ENCODE data around the gene TARS2. TPM values are rescaled to one million over a fixed set of nuclear protein-coding genes. Genes with fewer than 3 reads are reported as not detected.

The TARS2 gene
- total RNA-seq, 2 experiments from 2014 or later = 46.3 to 51.7 TPM

GRCh38 chr1:150511551-150511950, 24.3 kb downstream of the TARS2 start:
- Mint-ChIP-seq H3K4me1 (ENCODE audit: low read depth) (peaks cover 11% of the 10 kb centered on the region), H3K27ac (no peak overlapping the region), H3K9me3 (no peaks in the 10 kb centered on the region), H3K36me3 (peaks cover 9% of the 10 kb centered on the region), H3K27me3 (no peaks in the 10 kb centered on the region), H3K4me3 (no peak overlapping the region)
- intact Hi-C loops (cut with micrococcal nuclease) = loop anchor here (10.0 kb wide), 1 partner anchor 257 kb away; the partner anchor contains the start of gene CA14
- CTCF ChIA-PET = no interaction called here
- POLR2A ChIA-PET = no interaction called here
- DNase-seq = no peak

GRCh38 chr1:150511985-150512660, 24.9 kb downstream of the TARS2 start:
- H3K27ac Mint-ChIP-seq = no peak overlapping the region
- intact Hi-C loops (cut with micrococcal nuclease) = loop anchor here (10.0 kb wide), 1 partner anchor 257 kb away; the partner anchor contains the start of gene CA14
- POLR2A ChIA-PET = no interaction called here

GRCh38 chr1:150512846-150513245, 25.6 kb downstream of the TARS2 start:
- no peak for DNase-seq
- no peaks in the 10 kb centered on the region for H3K27me3 Mint-ChIP-seq
- intact Hi-C loops (cut with micrococcal nuclease) = loop anchor here (10.0 kb wide), 1 partner anchor 258 kb away; the partner anchor contains the start of gene CA14
- ChIA-PET CTCF (no interaction called here), POLR2A (no interaction called here)
- no peak overlapping the region for H3K27ac Mint-ChIP-seq
- H3K9me3 Mint-ChIP-seq = no peaks in the 10 kb centered on the region
- H3K36me3 Mint-ChIP-seq = no peaks in the 10 kb centered on the region
- H3K4me3 Mint-ChIP-seq = no peak overlapping the region
- peaks cover 12% of the 10 kb centered on the region for H3K4me1 Mint-ChIP-seq (ENCODE audit: low read depth)

More at GRCh38 chr1:150511985-150512660, 24.9 kb downstream of the TARS2 start:
- DNase-seq = no peak
- Mint-ChIP-seq H3K9me3 (no peaks in the 10 kb centered on the region), H3K36me3 (peaks cover 4% of the 10 kb centered on the region), H3K27me3 (no peaks in the 10 kb centered on the region), H3K4me1 (ENCODE audit: low read depth) (peaks cover 14% of the 10 kb centered on the region), H3K4me3 (no peak overlapping the region)
- CTCF ChIA-PET = interaction anchor here (0.6 kb wide), 1 partner anchor 12 kb away, joined by 3 read pairs; no protein-coding TSS in a partner anchor

- Mint-ChIP-seq H3K4me1 (ENCODE audit: low read depth) (peaks cover 11% of the 10 kb centered on the region), H3K27me3 (no peaks in the 10 kb centered on the region), H3K4me3 (no peak overlapping the region), H3K27ac (no peak overlapping the region), H3K36me3 (no peaks in the 10 kb centered on the region), H3K9me3 (no peaks in the 10 kb centered on the region)
- intact Hi-C loops (cut with micrococcal nuclease) = loop anchor here (10.0 kb wide), 1 partner anchor 259 kb away; the partner anchor contains the start of gene CA14
- CTCF ChIA-PET = interaction anchor here (3.9 kb wide), 1 partner anchor 19 kb away, joined by 32 read pairs; no protein-coding TSS in a partner anchor
- DNase-seq = no peak
- POLR2A ChIA-PET = no interaction called here
Observed at GRCh38 chr1:150513351-150513791, 26.2 kb downstream of the TARS2 start.

GRCh38 chr1:150514260-150514659, 27.0 kb downstream of the TARS2 start:
- Mint-ChIP-seq H3K4me1 (ENCODE audit: low read depth) (peaks cover 11% of the 10 kb centered on the region), H3K27me3 (no peaks in the 10 kb centered on the region), H3K36me3 (no peaks in the 10 kb centered on the region), H3K27ac (no peak overlapping the region), H3K9me3 (no peaks in the 10 kb centered on the region), H3K4me3 (peak overlapping the region; percentile 83)
- ChIA-PET CTCF (interaction anchor here (0.7 to 4.0 kb wide), 3 partner anchors 19 to 558 kb away, joined by 3 to 32 read pairs (median 21); no protein-coding TSS in a partner anchor), POLR2A (no interaction called here)
- intact Hi-C loops (cut with micrococcal nuclease) = loop anchor here (2.0 to 10.0 kb wide), 2 partner anchors 19 to 259 kb away; partner anchors contain the start of gene CA14
- DNase-seq = no peak

GRCh38 chr1:150514913-150515327, 27.7 kb downstream of the TARS2 start:
- intact Hi-C loops (cut with micrococcal nuclease) = loop anchor here (1.0 to 10.0 kb wide), 4 partner anchors 18 to 260 kb away; partner anchors contain the start of genes CA14 and TARS2
- Mint-ChIP-seq H3K36me3 (no peaks in the 10 kb centered on the region), H3K27me3 (no peaks in the 10 kb centered on the region), H3K4me1 (ENCODE audit: low read depth) (peaks cover 11% of the 10 kb centered on the region), H3K4me3 (peak overlapping the region; percentile 83), H3K9me3 (no peaks in the 10 kb centered on the region), H3K27ac (no peak overlapping the region)
- DNase-seq = no peak
- ChIA-PET CTCF (interaction anchor here (0.6 to 4.0 kb wide), 7 partner anchors 18 to 557 kb away, joined by 3 to 32 read pairs (median 3); no protein-coding TSS in a partner anchor), POLR2A (interaction anchor here (0.6 to 2.2 kb wide), 6 partner anchors 28 to 878 kb away, joined by 3 to 11 read pairs (median 4); partner anchors contain the start of genes RPRD2 and TARS2)

GRCh38 chr1:150515328-150516049, 28.3 kb downstream of the TARS2 start, which contains the start of gene FALEC:
TSS of gene FALEC (plus strand) at chr1:150515752.
- H3K27ac Mint-ChIP-seq = peak within 1 kb of the TSS; percentile 33
- H3K4me1 Mint-ChIP-seq (ENCODE audit: low read depth) = peaks cover 11% of the 10 kb centered on the region
- ChIA-PET POLR2A (interaction anchor here (0.6 to 2.2 kb wide), 10 partner anchors 14 to 878 kb away, joined by 3 to 11 read pairs (median 3); partner anchors contain the start of genes APH1A, RPRD2 and TARS2), CTCF (interaction anchor here (0.6 to 4.0 kb wide), 10 partner anchors 11 to 260 kb away, joined by 3 to 32 read pairs (median 6); no protein-coding TSS in a partner anchor)
- H3K27me3 Mint-ChIP-seq = no peaks in the 10 kb centered on the region
- DNase-seq = peak; percentile 94
- H3K9me3 Mint-ChIP-seq = no peaks in the 10 kb centered on the region
- H3K36me3 Mint-ChIP-seq = no peaks in the 10 kb centered on the region
- H3K4me3 Mint-ChIP-seq = peak within 1 kb of the TSS; percentile 83
- intact Hi-C loops (cut with micrococcal nuclease) = loop anchor here (1.0 to 10.0 kb wide), 4 partner anchors 17 to 261 kb away; partner anchors contain the start of genes CA14 and TARS2

- no peaks in the 10 kb centered on the region for H3K36me3 Mint-ChIP-seq
Observed at GRCh38 chr1:150516050-150516591, 28.9 kb downstream of the TARS2 start.

GRCh38 chr1:150516616-150517015, 29.4 kb downstream of the TARS2 start:
- DNase-seq = no peak
- Mint-ChIP-seq H3K36me3 (no peaks in the 10 kb centered on the region), H3K27me3 (no peaks in the 10 kb centered on the region), H3K27ac (no peak overlapping the region), H3K4me3 (peak overlapping the region; percentile 83), H3K4me1 (ENCODE audit: low read depth) (peaks cover 11% of the 10 kb centered on the region), H3K9me3 (no peaks in the 10 kb centered on the region)
- POLR2A ChIA-PET = interaction anchor here (0.6 to 2.2 kb wide), 8 partner anchors 15 to 517 kb away, joined by 3 to 11 read pairs (median 4); partner anchors contain the start of genes APH1A and RPRD2
- CTCF ChIA-PET = interaction anchor here (0.6 to 4.0 kb wide), 7 partner anchors 10 to 464 kb away, joined by 4 to 32 read pairs (median 9); no protein-coding TSS in a partner anchor
- intact Hi-C loops (cut with micrococcal nuclease) = loop anchor here (5.0 to 10.0 kb wide), 2 partner anchors 54 to 262 kb away; partner anchors contain the start of gene CA14

More at GRCh38 chr1:150516050-150516591, 28.9 kb downstream of the TARS2 start:
- POLR2A ChIA-PET = interaction anchor here (0.6 to 2.2 kb wide), 10 partner anchors 15 to 518 kb away, joined by 3 to 11 read pairs (median 4); partner anchors contain the start of genes APH1A and RPRD2
- Mint-ChIP-seq H3K4me3 (peak overlapping the region; percentile 83), H3K27ac (no peak overlapping the region), H3K9me3 (no peaks in the 10 kb centered on the region), H3K27me3 (no peaks in the 10 kb centered on the region), H3K4me1 (ENCODE audit: low read depth) (peaks cover 11% of the 10 kb centered on the region)
- CTCF ChIA-PET = interaction anchor here (0.6 to 4.0 kb wide), 9 partner anchors 10 to 464 kb away, joined by 3 to 32 read pairs (median 8); no protein-coding TSS in a partner anchor
- peak; percentile 30 for DNase-seq
- intact Hi-C loops (cut with micrococcal nuclease) = loop anchor here (5.0 to 10.0 kb wide), 2 partner anchors 54 to 261 kb away; partner anchors contain the start of gene CA14

- H3K27me3 Mint-ChIP-seq = no peaks in the 10 kb centered on the region
- no peaks in the 10 kb centered on the region for H3K36me3 Mint-ChIP-seq
- H3K9me3 Mint-ChIP-seq = no peaks in the 10 kb centered on the region
- intact Hi-C loops (cut with micrococcal nuclease) = no loop called here
- no peak for DNase-seq
- ChIA-PET CTCF (interaction anchor here (1.1 kb wide), 1 partner anchor 11 kb away, joined by 4 read pairs; no protein-coding TSS in a partner anchor), POLR2A (no interaction called here)
- no peak overlapping the region for H3K4me3 Mint-ChIP-seq
- no peak overlapping the region for H3K27ac Mint-ChIP-seq
- H3K4me1 Mint-ChIP-seq (ENCODE audit: low read depth) = peaks cover 5% of the 10 kb centered on the region
Observed at GRCh38 chr1:150521196-150521968, 34.2 kb downstream of the TARS2 start.

All from activated CD4-positive, alpha-beta memory T cell treated with anti-CD3 and anti-CD28 coated beads for 36 hours (primary cell).